Measurements from ENCODE around the gene ELL3.

DNA sequence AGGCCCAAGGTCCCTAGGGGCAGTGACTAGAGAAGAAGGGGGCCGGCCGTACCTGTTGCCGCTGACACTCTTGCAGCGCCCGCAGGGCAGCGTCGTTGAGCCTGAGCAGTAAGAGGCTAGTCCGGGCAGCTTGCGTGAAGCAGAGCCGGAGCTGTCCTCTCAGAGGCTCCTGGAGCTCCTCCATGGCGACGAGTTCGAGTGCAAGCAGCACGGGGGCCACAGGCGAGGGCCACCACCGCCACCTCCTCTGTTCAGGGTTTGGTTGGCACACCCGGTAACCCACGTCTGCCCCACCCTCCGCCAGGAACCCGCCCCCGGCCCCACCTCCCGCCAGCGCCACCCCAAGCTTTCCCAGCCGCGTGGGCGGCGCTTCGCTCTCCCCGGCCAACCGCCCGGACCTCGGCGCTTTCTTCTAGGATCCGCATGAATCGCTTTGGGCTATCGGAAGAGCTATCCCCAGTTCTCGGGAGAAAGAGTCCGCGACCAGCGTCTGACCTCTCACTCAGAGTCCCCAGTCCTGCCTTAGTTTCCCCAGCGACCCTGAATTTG lies at the start of gene ELL3:
- TF ChIP-seq, protein P1, sequence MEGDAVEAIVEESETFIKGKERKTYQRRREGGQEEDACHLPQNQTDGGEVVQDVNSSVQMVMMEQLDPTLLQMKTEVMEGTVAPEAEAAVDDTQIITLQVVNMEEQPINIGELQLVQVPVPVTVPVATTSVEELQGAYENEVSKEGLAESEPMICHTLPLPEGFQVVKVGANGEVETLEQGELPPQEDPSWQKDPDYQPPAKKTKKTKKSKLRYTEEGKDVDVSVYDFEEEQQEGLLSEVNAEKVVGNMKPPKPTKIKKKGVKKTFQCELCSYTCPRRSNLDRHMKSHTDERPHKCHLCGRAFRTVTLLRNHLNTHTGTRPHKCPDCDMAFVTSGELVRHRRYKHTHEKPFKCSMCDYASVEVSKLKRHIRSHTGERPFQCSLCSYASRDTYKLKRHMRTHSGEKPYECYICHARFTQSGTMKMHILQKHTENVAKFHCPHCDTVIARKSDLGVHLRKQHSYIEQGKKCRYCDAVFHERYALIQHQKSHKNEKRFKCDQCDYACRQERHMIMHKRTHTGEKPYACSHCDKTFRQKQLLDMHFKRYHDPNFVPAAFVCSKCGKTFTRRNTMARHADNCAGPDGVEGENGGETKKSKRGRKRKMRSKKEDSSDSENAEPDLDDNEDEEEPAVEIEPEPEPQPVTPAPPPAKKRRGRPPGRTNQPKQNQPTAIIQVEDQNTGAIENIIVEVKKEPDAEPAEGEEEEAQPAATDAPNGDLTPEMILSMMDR (IDR thresholded peaks at IDR 0.05) = no peak
- no peak for TF ChIP-seq EP300 (IDR thresholded peaks at IDR 0.05)
- TF ChIP-seq POLR2A (IDR thresholded peaks at IDR 0.05) = no peak

All from ovary (tissue), 3 donors.